Pancreas (tissue), 10 donors: ENCODE results near the gene RND1. TPM values are rescaled to one million over a fixed set of nuclear protein-coding genes. Genes with fewer than 3 reads are reported as not detected.
A peak's percentile ranks its signal among the peaks of the same experiment; 100 is the strongest.
"Not testable (repeated sequence)": the region's sequence is repeated elsewhere in the genome, so short reads cannot be mapped to it uniquely, and the experiment has no call there.

Experiments
- ATAC-seq, 4 donors: fragments of 200-7000 bp; cut with Tn5 transposase; one replicate each; pipeline versions ENCODE4 v1.8.0 to v1.9.1; 2020; ENCODE audit warnings: mild to moderate bottlenecking in 4 of 4, moderate library complexity in 4 of 4
- DNase-seq, 6 donors: peaks; one replicate each; pipeline ENCODE4 v3.0.0-alpha.2; 2020
- FAIRE-seq: peaks from 2 replicates; lab custom pipeline; 2012; peaks lifted over from hg19 to GRCh38; lab: Jason Lieb, UNC
- H3K27ac ChIP-seq, 4 donors: fragments of 200-600 bp; sonication (generic); 1 replicate in 3 of 4; 2 replicates in 1 of 4; pipeline versions ENCODE4 v1.5.0 to v1.8.0; 2020
- H3K27me3 ChIP-seq, 4 donors: fragments of 200-600 bp; one replicate each; pipeline ENCODE4 v1.8.0; 2021
- H3K36me3 ChIP-seq, 3 donors: fragments of 200-600 bp; sonication (generic) in 1 of 3; one replicate each; pipeline versions ENCODE4 v1.5.0 to v1.8.0; 2020 to 2021
- H3K4me1 ChIP-seq, 3 donors: fragments of 200-600 bp; one replicate each; pipeline ENCODE4 v1.8.0; 2021
- H3K4me3 ChIP-seq, 4 donors: fragments of 200-600 bp; sonication (generic) in 2 of 4; one replicate each; pipeline versions ENCODE4 v1.5.0 to v1.8.0; 2020 to 2021
- H3K9me3 ChIP-seq, 4 donors: fragments of 200-600 bp; one replicate each; pipeline ENCODE4 v1.8.0; 2021
- WGBS, 2 donors: extraction: QIAGEN DNeasy Blood & Tissue Kit; methylation state at CpG; one replicate each; pipeline ENCODE4 v1.1.7; 2013; 5-methylcytosine and 5-hydroxymethylcytosine counted together
- intact Hi-C, 3 donors: fragments of 100-400 bp; cut with DNase I; formaldehyde crosslinking; loops; one replicate each; pipeline versions ENCODE4 v1.11.1 to v1.14.2; 2022
- polyA plus RNA-seq, 2 donors: library from polyadenylated mRNA; stranded (reverse); fragments of 200-250 nt; gene quantifications; one replicate each; pipeline ENCODE4 v1.2.3, GENCODE V29; 2013
- total RNA-seq, 6 donors: library from RNA; stranded (reverse); fragmentation: NEBNext Ultra II Directional in 4 of 6; extraction: Animal tissue kit (Norgen Biotek cat#: 25700) in 4 of 6; gene quantifications; one replicate each; pipeline versions ENCODE4 v1.2.1 to v1.2.4, GENCODE V29; 2021 to 2023
- TF ChIP-seq, protein P1 (sequence below), 4 donors: fragments of 200-600 bp; sonication (generic) in 3 of 4; IDR thresholded peaks; one replicate each; pipeline versions ENCODE4 v1.5.0 to v1.8.0; 2021; ENCODE audit warnings: antibody characterized with exemption in 4 of 4
- donor health status: healthy with polysubstance abuse.
- donor health status: DM: no; HTN: no; CAD: no; lungs with moderate emphysema.
- donor health status: DM: no; HTN: no; CAD: no.
- donor health status: control.
- donor health status: control.
- donor health status: Bipolar disorder and iron deficiency.
- donor health status: DM: yes; HTN: yes; CAD: no.
- donor health status: DM: no; HTN: no; CAD: no.
- donor health status: DM: no; HTN: no; CAD: no.
- donor health status: DM: yes; HTN: yes; CAD: no.

RND1 gene
- total and polyA plus RNA-seq, 8 donors, result 0.74 to 6.3 (median 2.1) TPM

GRCh38 chr12:48882315-48882687 lies 16.6 kb upstream of the RND1 start:
- no peak overlapping the region for H3K4me3 ChIP-seq
- TF ChIP-seq, protein P1, sequence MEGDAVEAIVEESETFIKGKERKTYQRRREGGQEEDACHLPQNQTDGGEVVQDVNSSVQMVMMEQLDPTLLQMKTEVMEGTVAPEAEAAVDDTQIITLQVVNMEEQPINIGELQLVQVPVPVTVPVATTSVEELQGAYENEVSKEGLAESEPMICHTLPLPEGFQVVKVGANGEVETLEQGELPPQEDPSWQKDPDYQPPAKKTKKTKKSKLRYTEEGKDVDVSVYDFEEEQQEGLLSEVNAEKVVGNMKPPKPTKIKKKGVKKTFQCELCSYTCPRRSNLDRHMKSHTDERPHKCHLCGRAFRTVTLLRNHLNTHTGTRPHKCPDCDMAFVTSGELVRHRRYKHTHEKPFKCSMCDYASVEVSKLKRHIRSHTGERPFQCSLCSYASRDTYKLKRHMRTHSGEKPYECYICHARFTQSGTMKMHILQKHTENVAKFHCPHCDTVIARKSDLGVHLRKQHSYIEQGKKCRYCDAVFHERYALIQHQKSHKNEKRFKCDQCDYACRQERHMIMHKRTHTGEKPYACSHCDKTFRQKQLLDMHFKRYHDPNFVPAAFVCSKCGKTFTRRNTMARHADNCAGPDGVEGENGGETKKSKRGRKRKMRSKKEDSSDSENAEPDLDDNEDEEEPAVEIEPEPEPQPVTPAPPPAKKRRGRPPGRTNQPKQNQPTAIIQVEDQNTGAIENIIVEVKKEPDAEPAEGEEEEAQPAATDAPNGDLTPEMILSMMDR (IDR thresholded peaks at IDR 0.05), result no peak
- peak overlapping the region in 2 of 4 donors; percentile 41 to 42 for H3K27ac ChIP-seq
- peak in 2 of 4 donors; percentile 31 to 51 for ATAC-seq
- H3K27me3 ChIP-seq, result no peaks in the 10 kb centered on the region
- 41 to 50% methylated on average over 10 of the region's 10 CpGs for WGBS, 2 donors
- intact Hi-C loops, result no loop called here
- peaks cover 0 to 14% (median 7%) of the 10 kb centered on the region in 3 donors for H3K4me1 ChIP-seq
- peak in 1 of 6 donors; percentile 26 for DNase-seq
- no peak for FAIRE-seq
- no peaks in the 10 kb centered on the region for H3K36me3 ChIP-seq
- no peaks in the 10 kb centered on the region for H3K9me3 ChIP-seq

DNA sequence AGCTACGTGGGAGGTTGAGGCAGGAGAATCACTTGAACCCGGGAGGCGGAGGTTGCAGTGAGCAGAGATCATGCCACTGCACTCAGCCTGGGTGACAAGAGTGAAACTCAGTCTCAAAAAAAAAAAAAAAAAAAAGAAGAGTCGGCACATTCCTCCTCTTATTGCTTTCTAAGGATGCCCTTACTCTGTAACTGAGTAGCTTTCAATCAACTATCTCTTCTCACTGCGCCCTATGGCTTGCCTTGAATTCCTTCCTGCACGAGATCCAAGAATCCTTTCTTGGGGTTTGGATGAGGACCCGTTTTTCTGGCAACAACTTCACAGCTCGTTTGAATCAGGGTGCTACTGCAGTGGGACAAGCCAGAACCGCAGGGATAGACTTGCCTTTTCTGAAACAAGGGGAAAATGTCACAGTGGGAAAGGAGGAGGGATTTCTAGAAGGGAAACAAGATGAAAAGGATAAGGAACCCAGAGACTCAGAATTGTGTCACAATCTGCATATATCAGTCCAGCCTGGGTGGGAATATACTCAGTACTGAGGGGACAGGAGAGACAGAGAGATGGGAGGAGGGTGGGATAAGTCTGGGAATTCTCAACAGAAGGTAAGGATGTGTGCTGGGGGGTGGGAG lies 16.1 kb upstream of the RND1 start:
- TF ChIP-seq, protein P1 (IDR thresholded peaks at IDR 0.05), result no peak
- Histone ChIP-seq H3K27me3 (no peaks in the 10 kb centered on the region), H3K4me1 (peaks cover 0 to 14% (median 7%) of the 10 kb centered on the region in 3 donors), H3K4me3 (no peak overlapping the region), H3K9me3 (no peaks in the 10 kb centered on the region), H3K27ac (peak overlapping the region in 2 of 4 donors; percentile 41 to 42), H3K36me3 (no peaks in the 10 kb centered on the region)
- DNase-seq, result no peak
- FAIRE-seq, result no peak
- 56 to 65% methylated on average over 9 of the region's 9 CpGs for WGBS, 2 donors
- ATAC-seq, result no peak
- intact Hi-C loops, result no loop called here

DNA sequence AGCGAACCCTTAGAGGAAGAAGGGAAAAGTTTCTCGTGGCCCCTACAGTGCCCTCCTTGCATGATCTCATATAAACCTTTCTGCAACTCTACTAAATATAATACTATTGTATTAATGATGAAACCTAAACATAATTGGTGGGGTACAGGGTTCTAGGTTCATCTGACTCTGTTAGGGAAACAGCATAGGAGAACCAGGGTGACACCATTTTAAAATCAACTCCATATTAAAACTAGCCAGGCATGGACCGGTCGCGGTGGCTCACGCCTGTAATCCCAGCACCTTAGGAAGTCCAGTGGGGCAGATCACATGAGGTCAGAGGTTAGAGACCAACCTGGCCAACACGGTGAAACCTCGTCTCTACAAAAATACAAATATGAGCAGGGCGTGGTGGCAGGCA lies 15.0 kb upstream of the RND1 start:
- no peak for FAIRE-seq
- no peak for ATAC-seq

DNA sequence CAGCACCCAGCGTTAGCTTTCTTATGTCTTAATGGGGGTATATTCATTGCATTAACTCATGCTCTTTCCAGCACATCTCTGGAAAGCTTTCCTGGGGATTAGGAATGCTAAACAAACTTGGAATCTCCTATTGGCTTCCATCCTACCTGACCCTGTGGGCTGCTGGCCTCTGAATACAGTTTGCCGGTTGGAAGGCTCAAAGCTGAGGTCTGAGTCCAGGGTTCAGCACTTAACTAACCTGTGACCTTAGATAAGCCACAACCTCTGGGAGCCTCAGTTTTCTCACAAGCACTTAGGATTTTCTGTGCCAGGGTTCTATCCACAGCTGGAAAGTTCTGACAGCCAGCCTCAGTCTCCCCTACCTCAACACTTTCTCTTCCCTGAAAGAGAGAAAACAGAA lies 12.9 kb upstream of the RND1 start:
- ATAC-seq (no peak), DNase-seq (no peak), FAIRE-seq (no peak)
- Histone ChIP-seq H3K9me3 (no peaks in the 10 kb centered on the region), H3K4me3 (no peak overlapping the region), H3K27me3 (no peaks in the 10 kb centered on the region), H3K36me3 (no peaks in the 10 kb centered on the region), H3K4me1 (peaks cover 0 to 9% (median 4%) of the 10 kb centered on the region in 3 donors), H3K27ac (no peak overlapping the region)
- intact Hi-C loops, result no loop called here
- 85 to 89% methylated on average over 2 of the region's 2 CpGs for WGBS, 2 donors
- TF ChIP-seq, protein P1 (IDR thresholded peaks at IDR 0.05), result no peak

More for the DNA sequence above, 15.0 kb upstream of the RND1 start:
- H3K9me3 ChIP-seq, result no peaks in the 10 kb centered on the region
- intact Hi-C loops, result no loop called here
- no peaks in the 10 kb centered on the region for H3K27me3 ChIP-seq
- no peaks in the 10 kb centered on the region for H3K36me3 ChIP-seq
- TF ChIP-seq, protein P1 (IDR thresholded peaks at IDR 0.05), result no peak
- WGBS, 2 donors, result 74 to 80% methylated on average over 9 of the region's 9 CpGs
- H3K27ac ChIP-seq, result no peak overlapping the region
- H3K4me3 ChIP-seq, result no peak overlapping the region
- peaks cover 0 to 14% (median 7%) of the 10 kb centered on the region in 3 donors for H3K4me1 ChIP-seq
- DNase-seq, result no peak

DNA sequence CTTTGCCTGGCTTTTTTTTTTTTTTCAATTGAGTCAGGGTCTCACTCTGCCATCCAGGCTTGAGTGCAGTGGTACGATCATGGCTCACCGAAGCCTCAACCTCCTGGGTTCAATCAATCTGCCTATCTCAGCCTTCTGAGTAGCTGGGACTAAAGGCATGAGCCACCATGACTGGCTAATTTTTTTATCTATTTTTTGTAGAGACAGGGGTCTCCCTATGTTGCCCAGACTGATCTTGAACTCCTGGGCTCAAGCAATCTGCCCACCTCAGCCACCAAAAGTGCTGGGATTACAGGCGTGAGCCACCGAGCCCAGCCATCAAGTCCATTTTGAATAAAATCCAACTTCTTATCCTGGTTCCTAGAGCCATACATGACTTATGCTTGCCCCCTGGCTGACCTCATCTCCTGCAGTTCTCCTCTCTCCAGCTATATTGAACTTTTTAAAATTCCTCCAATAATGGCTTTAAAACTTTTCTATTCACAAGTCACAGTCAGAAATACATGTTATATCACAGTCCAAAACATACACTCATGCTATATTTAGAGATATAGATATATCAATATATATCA lies 10.4 kb upstream of the RND1 start:
- H3K27me3 ChIP-seq, result no peaks in the 10 kb centered on the region
- TF ChIP-seq, protein P1 (IDR thresholded peaks at IDR 0.05), result no peak
- intact Hi-C loops, result no loop called here
- ATAC-seq (no peak), FAIRE-seq (no peak), DNase-seq (no peak)
- H3K4me1 ChIP-seq, result no peaks in the 10 kb centered on the region
- H3K9me3 ChIP-seq, result no peaks in the 10 kb centered on the region
- WGBS, 2 donors, result 64 to 86% methylated on average over 4 of the region's 4 CpGs
- H3K4me3 ChIP-seq, result no peak overlapping the region
- H3K36me3 ChIP-seq, result no peaks in the 10 kb centered on the region
- H3K27ac ChIP-seq, result no peak overlapping the region

- H3K27me3 ChIP-seq, intact Hi-C loops, H3K36me3 ChIP-seq, H3K9me3 ChIP-seq, H3K4me3 ChIP-seq, FAIRE-seq, DNase-seq, H3K4me1 ChIP-seq, H3K27ac ChIP-seq, ATAC-seq: not testable (repeated sequence)
- 77 to 80% methylated on average over 8 of the region's 8 CpGs for WGBS, 2 donors
Measured at GRCh38 chr12:48873534-48873933, 7.9 kb upstream of the RND1 start.
